Measurements from ENCODE around the gene RASGRP3. TPM values are rescaled to one million over a fixed set of nuclear protein-coding genes. Genes with fewer than 3 reads are reported as not detected.

The RASGRP3 gene
- polyA plus RNA-seq, 2 of the 4 experiments (the other 2 are of a cell fraction) = 1.5 to 1.7 TPM

DNA sequence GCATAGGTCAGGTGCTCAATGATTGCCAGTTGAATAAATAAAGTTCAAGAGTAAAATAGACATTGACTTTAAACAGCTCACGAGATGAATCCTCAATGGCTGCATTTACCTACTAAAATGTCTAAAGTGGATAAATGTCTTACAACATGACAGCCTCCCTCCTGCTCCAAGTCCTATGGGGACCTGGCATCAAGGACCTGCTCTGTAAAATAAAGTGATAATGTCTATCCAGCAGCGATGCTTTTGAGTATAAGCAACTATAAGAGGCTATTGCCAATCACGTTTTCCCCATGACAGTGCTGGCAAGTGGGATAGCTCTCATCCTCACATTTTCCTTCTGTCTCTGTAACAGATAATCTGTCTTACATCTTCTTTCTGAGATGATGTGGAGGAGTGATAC is 37.0 kb downstream of the RASGRP3 start (continued):
- no peak for TF ChIP-seq MAZ (IDR thresholded peaks at IDR 0.05; ENCODE audit: borderline replicate concordance, low read depth, low read length)
- no peak for TF ChIP-seq CBX2 (IDR thresholded peaks at IDR 0.05; ENCODE audit: borderline replicate concordance, low read depth)

DNA sequence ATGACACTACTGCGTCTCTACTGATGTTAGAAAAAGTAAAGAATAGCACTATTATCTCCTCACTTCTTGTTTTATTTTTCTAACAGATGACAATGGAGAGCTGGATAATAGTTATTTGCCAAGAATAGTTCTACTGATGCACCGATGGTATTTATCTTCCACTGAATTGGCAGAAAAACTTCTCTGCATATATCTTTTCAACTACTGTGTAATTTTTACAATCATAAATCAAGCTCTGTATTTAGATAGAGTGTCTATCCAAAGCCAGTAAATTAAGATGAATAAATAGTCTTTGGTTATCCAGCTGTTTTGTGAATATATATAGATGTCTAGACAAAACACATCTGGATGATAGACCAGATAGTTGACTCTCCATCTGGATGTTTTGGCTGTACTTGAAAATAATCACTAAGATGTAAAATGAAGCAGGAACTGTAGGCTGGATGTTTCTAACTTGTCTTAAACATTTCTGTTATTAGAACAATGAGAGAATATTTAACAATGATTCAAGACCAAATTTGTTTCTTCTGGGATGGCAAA is 40.1 kb downstream of the RASGRP3 start:
- no peak for TF ChIP-seq SMC3 (IDR thresholded peaks at IDR 0.05)
- TF ChIP-seq CHD2 (IDR thresholded peaks at IDR 0.05; ENCODE audit: low read length, partially characterized antibody) = no peak
- no peak for TF ChIP-seq POLR2AphosphoS2 (conservative IDR thresholded peaks at IDR 0.05; ENCODE audit: low read length)
- no peak for TF ChIP-seq FOSL2 (IDR thresholded peaks at IDR 0.05)
- TF ChIP-seq FOSL2 (CRISPR knock-in tag; IDR thresholded peaks at IDR 0.05) = no peak
- TF ChIP-seq, protein P1, sequence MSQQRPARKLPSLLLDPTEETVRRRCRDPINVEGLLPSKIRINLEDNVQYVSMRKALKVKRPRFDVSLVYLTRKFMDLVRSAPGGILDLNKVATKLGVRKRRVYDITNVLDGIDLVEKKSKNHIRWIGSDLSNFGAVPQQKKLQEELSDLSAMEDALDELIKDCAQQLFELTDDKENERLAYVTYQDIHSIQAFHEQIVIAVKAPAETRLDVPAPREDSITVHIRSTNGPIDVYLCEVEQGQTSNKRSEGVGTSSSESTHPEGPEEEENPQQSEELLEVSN (IDR thresholded peaks at IDR 0.05; ENCODE audit: borderline replicate concordance, low read depth) = no peak
- TF ChIP-seq, protein P2, sequence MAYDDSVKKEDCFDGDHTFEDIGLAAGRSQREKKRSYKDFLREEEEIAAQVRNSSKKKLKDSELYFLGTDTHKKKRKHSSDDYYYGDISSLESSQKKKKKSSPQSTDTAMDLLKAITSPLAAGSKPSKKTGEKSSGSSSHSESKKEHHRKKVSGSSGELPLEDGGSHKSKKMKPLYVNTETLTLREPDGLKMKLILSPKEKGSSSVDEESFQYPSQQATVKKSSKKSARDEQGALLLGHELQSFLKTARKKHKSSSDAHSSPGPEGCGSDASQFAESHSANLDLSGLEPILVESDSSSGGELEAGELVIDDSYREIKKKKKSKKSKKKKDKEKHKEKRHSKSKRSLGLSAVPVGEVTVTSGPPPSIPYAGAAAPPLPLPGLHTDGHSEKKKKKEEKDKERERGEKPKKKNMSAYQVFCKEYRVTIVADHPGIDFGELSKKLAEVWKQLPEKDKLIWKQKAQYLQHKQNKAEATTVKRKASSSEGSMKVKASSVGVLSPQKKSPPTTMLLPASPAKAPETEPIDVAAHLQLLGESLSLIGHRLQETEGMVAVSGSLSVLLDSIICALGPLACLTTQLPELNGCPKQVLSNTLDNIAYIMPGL (CRISPR knock-in tag; IDR thresholded peaks at IDR 0.05; ENCODE audit: borderline replicate concordance) = no peak
- TF ChIP-seq ZFP36 (IDR thresholded peaks at IDR 0.05; ENCODE audit: borderline replicate concordance, partially characterized antibody) = no peak
- TF ChIP-seq ZC3H11A (IDR thresholded peaks at IDR 0.05) = no peak
- no peak for TF ChIP-seq HEYL (CRISPR knock-in tag; IDR thresholded peaks at IDR 0.05)
- TF ChIP-seq CBX8 (IDR thresholded peaks at IDR 0.05) = no peak
- no peak for TF ChIP-seq JUN (IDR thresholded peaks at IDR 0.05)
- TF ChIP-seq TFCP2L1 (CRISPR knock-in tag; IDR thresholded peaks at IDR 0.05) = no peak
- no peak for TF ChIP-seq HOXA7 (CRISPR knock-in tag; IDR thresholded peaks at IDR 0.05)
- no peak for TF ChIP-seq EP300 (IDR thresholded peaks at IDR 0.05)
- TF ChIP-seq, protein P3, sequence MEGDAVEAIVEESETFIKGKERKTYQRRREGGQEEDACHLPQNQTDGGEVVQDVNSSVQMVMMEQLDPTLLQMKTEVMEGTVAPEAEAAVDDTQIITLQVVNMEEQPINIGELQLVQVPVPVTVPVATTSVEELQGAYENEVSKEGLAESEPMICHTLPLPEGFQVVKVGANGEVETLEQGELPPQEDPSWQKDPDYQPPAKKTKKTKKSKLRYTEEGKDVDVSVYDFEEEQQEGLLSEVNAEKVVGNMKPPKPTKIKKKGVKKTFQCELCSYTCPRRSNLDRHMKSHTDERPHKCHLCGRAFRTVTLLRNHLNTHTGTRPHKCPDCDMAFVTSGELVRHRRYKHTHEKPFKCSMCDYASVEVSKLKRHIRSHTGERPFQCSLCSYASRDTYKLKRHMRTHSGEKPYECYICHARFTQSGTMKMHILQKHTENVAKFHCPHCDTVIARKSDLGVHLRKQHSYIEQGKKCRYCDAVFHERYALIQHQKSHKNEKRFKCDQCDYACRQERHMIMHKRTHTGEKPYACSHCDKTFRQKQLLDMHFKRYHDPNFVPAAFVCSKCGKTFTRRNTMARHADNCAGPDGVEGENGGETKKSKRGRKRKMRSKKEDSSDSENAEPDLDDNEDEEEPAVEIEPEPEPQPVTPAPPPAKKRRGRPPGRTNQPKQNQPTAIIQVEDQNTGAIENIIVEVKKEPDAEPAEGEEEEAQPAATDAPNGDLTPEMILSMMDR (IDR thresholded peaks at IDR 0.05) = no peak
- DNase-seq (ENCODE audit: low read depth in 1 of 2, low spot score in 1 of 2) = no peak
- H3K4me2 ChIP-seq = no peak overlapping the region
- no peak overlapping the region for H3K27ac ChIP-seq
- no peak for FAIRE-seq
- 85% methylated on average over 2 of the region's 2 CpGs for WGBS (ENCODE audit: missing lambda C conversion rate)
- no peaks in the 10 kb centered on the region for H3K9me3 ChIP-seq
- CTCF ChIA-PET = no interaction called here
- POLR2A ChIA-PET = no interaction called here
- 0 out of 3 replicates have a peak, but pooled peaks cover 6% of the 10 kb centered on the region for H3K4me1 ChIP-seq
- no peak overlapping the region for H3K4me3 ChIP-seq
- ATAC-seq = no peak

DNA sequence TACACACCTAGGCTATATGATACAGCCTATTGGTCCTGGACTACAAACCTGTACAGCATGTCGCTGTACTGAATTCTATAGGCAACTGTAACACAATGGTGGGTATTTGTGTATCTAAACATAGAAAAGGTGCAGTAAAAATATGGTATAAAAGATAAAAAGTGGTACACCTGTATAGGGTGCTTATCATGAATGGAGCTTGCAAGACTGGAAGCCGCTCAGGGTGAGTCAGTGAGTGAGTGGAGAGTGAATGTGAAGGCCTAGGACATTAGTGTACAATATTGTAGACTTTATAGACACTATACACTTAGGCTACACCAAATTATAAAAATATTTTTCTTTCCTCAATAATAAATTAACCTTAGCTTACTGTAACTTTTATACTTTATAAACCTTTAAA is 41.8 kb downstream of the RASGRP3 start:
- WGBS (ENCODE audit: missing lambda C conversion rate) = 70% methylated on average over 2 of the region's 2 CpGs
- Histone ChIP-seq H3K4me3 (no peak overlapping the region), H3K27ac (no peak overlapping the region), H3K4me2 (no peak overlapping the region), H3K4me1 (0 out of 3 replicates have a peak, but pooled peaks cover 6% of the 10 kb centered on the region), H3K9me3 (no peaks in the 10 kb centered on the region)
- FAIRE-seq (no peak), ATAC-seq (no peak), DNase-seq (ENCODE audit: low read depth in 1 of 2, low spot score in 1 of 2) (no peak)
- TF ChIP-seq, protein P1 (IDR thresholded peaks at IDR 0.05; ENCODE audit: borderline replicate concordance, low read depth) = no peak
- TF ChIP-seq EHF (CRISPR knock-in tag; IDR thresholded peaks at IDR 0.05) (no peak), CEBPB (IDR thresholded peaks at IDR 0.05) (no peak), RNF2 (IDR thresholded peaks at IDR 0.05; ENCODE audit: borderline replicate concordance, low read depth) (no peak), MAFK (IDR thresholded peaks at IDR 0.05; ENCODE audit: partially characterized antibody) (no peak), SMC3 (IDR thresholded peaks at IDR 0.05) (no peak), HOXB13 (CRISPR knock-in tag; IDR thresholded peaks at IDR 0.05; ENCODE audit: low read depth) (no peak), HOXB5 (CRISPR knock-in tag; IDR thresholded peaks at IDR 0.05) (no peak)
- TF ChIP-seq, protein P4, sequence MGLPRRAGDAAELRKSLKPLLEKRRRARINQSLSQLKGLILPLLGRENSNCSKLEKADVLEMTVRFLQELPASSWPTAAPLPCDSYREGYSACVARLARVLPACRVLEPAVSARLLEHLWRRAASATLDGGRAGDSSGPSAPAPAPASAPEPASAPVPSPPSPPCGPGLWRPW (IDR thresholded peaks at IDR 0.05) = no peak
- TF ChIP-seq, protein P5, sequence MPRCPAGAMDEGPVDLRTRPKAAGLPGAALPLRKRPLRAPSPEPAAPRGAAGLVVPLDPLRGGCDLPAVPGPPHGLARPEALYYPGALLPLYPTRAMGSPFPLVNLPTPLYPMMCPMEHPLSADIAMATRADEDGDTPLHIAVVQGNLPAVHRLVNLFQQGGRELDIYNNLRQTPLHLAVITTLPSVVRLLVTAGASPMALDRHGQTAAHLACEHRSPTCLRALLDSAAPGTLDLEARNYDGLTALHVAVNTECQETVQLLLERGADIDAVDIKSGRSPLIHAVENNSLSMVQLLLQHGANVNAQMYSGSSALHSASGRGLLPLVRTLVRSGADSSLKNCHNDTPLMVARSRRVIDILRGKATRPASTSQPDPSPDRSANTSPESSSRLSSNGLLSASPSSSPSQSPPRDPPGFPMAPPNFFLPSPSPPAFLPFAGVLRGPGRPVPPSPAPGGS (IDR thresholded peaks at IDR 0.05) = no peak
- TF ChIP-seq, protein P6, sequence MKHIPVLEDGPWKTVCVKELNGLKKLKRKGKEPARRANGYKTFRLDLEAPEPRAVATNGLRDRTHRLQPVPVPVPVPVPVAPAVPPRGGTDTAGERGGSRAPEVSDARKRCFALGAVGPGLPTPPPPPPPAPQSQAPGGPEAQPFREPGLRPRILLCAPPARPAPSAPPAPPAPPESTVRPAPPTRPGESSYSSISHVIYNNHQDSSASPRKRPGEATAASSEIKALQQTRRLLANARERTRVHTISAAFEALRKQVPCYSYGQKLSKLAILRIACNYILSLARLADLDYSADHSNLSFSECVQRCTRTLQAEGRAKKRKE (CRISPR knock-in tag; IDR thresholded peaks at IDR 0.05; ENCODE audit: low read depth) = no peak
- CTCF ChIA-PET = no interaction called here
- POLR2A ChIA-PET = no interaction called here
